HG03025 (cell line): Measurements from ENCODE around the gene IFI16.
"Not testable (repeated sequence)": the region's sequence is repeated elsewhere in the genome, so short reads cannot be mapped to it uniquely, and the experiment has no call there.

ENCODE experiments used
- ATAC-seq: cut with Tn5 transposase; IDR thresholded peaks from one replicate; pipeline ENCODE4 v1.9.1; 2021; ENCODE audit warnings: mild to moderate bottlenecking, moderate library complexity; ENCODE audit not compliant: unreplicated experiment, low FRiP score

The IFI16 gene

DNA sequence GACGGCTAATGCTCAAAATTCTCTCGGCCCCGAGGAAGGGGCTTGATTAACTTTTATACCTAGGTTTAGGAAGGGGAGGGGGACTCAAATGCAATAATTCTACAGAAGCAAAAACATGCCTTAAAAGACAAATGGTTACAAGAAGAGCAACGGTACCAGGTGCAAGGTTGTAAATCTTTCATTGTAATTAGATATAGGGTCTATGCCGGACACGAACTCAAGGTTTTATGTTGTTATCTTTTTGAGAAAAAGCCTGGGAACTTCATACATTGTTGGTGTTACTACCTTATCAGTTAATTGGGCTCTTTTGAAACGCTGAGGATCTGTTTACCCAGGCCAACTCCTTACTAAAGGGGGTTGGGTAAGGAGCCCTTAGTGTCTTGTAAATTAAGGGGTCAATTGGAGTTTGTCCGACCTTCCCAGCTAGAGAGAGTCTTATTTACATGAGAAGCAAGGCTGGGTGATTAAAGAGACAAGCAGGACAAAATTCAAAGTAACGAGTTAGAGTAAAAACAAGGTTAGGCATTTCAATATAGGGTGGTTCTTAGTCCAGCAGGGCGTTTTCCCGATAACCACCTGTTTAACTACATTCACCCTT, 3.4 kb upstream of the IFI16 start:
- not testable (repeated sequence) for ATAC-seq

DNA sequence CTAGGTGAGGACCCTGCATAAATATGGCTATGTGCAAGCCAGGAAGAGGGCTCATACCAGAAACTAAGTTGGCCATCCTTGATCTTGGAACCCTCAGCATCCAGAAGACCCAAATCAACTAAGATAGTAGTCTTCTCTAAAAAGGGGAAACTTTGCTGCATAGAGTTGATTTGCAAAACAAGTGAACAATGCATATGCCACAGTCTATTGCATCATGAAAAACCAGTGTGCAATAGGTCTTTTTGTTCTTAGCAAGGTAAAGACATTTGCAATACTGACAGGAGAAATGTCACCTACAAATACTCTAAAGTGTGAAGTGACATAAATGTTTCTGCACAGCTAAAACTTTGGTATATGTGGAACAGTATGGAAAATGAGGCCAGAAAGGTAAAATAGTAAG, 2.0 kb upstream of the IFI16 start:
- ATAC-seq, result no peak

DNA sequence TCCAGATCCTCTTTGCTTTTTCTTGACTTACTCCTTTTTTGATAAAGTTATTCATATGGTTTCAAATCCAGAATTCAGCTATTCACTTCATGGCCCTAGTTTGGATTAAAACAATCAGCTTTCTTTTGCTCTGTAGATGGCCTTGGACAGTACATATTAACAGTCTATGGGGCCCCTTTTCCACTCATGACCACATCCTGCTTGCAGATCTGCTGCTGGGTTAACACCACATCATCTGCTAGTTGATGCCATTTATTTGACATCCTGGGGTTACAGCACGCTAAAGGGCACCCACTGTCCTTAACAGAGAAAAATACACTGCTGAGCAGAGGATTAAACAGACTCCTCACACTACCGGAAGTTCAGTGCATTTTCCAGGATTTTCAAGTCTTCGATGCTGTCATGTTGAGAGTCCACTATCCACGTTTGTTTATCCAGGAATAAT, 941 bp upstream of the IFI16 start:
- peak; percentile 58 for ATAC-seq

DNA sequence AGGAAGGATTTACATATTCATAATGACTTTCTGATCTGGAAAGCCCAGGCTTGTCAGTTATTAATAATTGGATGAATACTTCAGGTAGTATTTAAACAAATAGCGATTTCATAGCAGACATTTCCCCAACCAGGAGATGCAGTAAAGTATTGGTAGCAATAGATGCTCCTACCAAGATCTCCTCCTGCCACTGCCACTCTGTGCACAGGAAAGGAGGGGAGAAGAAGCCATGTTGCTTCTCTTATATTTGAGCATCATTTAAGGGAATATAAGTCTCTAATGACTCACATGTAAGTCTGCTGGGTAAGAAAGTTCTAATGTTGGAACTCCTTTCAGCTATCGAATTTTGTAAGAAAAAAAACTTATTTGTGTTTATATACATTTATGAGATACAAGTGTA, 420 bp upstream of the IFI16 start:
- no peak for ATAC-seq

- ATAC-seq, result no peak
These were observed 684 bp downstream of the IFI16 start for GRCh38 chr1:159010391-159010790.

DNA sequence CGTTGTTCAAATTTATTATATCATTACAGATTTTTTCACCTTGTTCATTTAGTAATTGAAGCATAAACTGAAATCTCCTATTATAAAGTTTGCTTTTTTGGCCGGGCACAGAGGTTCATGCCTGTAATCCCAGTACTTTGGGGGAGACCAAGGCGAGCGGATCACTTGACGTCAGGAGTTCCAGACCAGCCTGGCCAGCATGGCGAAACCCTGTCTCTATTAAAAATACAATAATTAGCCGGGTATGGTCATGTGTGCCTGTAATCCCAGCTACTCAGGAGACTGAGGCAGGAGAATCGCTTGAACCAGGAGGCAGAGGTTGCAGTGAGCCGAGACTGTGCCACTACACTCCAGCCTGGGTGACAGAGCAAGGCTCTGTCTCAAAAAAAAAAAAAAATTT, 1.3 kb downstream of the IFI16 start:
- ATAC-seq, result not testable (repeated sequence)

DNA sequence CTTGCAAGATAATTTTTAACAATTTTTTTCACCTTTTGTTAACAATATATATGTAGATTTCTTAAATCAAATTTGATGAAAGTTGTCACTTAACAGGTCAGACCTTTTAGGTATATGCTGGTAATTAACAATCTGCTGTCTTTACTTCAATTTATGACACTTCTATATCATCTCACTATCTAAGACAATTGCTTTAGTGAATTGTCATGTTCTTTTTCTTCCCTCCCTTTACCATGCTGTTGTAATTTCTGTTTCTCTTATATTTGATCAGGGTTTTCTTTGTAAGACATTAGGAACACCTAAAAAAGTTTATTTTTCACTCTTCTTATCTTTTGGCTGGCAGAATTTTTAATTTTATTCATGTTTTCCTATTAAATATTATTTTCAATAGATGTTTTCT, 2.0 kb downstream of the IFI16 start:
- ATAC-seq, result no peak

DNA sequence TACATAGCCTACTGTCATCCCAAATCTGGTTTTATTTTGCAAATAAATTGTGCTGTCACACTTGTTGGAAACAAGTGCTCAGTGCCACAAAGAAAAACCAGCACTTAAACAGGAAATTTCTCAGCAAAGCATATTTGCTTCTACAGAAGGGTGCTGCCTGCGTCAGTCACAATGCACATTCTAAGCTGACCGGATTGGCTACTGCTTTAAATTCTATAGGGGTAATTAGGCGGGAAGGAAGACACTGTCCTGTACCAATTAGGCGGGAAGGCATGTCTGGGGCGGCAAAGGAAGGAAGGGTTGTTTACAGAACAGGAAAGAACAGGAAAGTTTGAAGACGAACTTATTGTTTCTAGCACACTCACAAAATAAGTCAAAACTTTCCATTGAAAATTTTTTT, 2.8 kb downstream of the IFI16 start:
- ATAC-seq, result no peak

DNA sequence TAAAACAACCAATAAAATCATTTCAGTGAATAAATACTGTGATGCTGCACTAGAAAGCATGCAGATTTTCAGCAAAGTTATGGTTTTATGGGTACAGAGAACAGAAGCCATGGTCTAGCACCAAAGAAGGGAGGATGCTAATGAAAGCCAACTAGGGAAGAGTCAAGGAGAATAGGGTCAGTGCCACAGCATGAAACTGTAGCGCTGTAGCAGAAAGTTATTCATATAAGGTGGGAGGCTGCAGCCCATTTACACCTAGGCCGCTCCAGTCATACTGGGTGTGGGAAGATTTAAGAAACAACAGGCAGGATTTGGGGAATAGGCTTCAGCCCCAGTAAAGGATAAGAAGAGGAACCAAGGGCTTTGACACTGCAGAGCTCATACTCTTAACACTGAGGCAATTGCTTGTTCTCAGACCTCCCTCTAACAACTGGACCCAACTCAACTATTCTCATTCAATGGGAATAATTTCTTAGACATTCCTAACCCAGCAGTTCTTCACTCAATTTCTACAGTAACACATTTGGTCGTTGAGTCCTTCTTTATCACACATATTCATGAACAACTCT, 4.4 kb downstream of the IFI16 start:
- ATAC-seq, result no peak

- no peak for ATAC-seq
These were observed 5.1 kb downstream of the IFI16 start for GRCh38 chr1:159014851-159015250.

DNA sequence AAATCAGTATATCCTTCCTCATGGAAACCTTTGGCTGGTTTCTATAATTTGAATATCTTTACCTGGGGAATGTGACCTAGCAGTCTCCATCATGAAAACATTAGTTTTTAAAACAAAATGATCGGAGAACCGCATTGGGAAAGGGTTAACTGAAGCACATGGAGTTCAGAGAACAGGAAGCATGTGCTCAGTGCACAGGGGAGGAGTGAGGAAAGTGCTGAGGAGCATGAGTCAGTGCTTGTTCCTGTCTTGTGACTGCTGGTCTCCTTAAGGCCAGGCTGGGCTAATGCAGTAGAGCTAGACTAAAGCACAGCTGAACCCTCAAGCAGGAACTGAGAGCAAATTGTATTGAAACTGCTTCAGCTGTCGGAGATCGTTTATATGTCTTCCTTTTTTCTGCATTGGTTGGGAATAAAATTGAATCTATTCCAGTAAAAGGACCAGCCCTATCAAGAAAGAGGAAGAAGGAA, 5.8 kb downstream of the IFI16 start:
- peak; percentile 92 for ATAC-seq

- ATAC-seq, result no peak
These were observed 14.0 kb downstream of the IFI16 start for GRCh38 chr1:159023723-159024122.

DNA sequence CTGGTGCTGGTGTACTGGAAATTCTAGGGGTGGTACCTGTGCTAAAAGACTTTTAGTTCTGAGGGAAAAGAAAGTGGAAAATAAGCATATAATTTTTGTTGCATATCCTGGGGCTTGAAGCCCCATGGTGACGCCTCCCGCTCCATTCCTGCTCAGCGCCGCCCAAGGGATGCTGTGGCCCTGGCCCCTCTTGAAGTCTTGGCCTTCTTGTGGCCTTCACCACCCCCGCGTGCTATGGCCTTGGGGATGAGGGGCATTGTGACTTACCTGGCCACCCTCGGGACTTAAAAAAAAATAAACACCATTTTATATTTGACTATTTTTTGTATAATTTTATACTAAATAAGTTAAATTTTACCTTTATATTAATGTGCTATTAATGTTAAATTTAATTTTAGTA, 15.3 kb downstream of the IFI16 start:
- ATAC-seq, result no peak

- ATAC-seq, result not testable (repeated sequence)
These were observed 17.1 kb downstream of the IFI16 start for GRCh38 chr1:159026841-159027240.

DNA sequence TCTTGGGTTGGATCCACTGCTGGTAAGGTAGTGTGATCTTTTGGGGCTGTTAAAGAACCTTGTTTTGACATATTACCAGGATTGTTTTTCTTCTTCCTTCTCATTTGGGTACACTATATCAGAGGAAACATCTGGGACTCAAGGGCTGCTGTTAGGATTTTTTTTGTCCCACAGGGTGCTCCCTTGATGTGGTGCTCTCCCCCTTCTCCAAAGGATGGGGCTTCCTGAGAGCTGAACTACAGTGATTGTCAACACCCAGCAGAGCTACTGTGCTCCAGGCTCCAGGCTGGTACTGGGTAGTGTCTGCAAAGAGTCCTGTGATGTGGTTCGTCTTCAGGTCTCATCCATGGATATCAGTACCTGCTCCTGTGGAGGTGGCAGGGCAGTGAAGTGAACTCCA, 20.6 kb downstream of the IFI16 start:
- ATAC-seq, result no peak

DNA sequence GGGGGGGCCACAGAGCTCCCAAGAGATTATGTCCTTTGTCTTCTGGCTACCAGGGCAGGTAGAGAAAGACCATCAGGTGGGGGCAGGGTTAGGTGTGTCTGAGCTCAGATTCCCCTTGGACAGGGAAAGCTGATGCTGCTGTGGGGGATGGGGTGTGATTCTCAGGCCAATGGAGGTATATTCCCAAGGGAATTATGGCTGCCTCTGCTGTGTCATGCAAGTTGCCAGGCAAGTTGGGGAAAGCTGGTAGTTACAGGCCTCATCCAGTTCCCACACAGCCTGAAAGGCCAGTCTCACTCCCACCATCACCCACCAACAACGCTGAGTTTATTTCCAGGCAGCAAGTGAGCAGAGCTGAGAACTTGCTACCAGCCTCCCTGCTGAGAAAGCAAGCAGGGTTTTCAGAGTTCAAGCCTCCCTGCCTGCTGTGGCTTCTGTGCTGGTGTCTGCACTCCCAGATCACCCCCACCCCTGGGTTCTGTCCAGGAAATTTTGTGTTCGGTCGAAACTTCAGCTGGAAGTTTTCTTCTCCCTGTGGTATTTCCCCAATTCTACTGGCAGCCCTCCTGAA, 21.3 kb downstream of the IFI16 start:
- ATAC-seq, result no peak

- ATAC-seq, result no peak
These were observed 30.5 kb downstream of the IFI16 start for GRCh38 chr1:159040206-159040605.

GRCh38 chr1:159040893-159041724, 31.4 kb downstream of the IFI16 start:
- ATAC-seq, result no peak

- not testable (repeated sequence) for ATAC-seq
These were observed 36.8 kb downstream of the IFI16 start for GRCh38 chr1:159046486-159046885.

DNA sequence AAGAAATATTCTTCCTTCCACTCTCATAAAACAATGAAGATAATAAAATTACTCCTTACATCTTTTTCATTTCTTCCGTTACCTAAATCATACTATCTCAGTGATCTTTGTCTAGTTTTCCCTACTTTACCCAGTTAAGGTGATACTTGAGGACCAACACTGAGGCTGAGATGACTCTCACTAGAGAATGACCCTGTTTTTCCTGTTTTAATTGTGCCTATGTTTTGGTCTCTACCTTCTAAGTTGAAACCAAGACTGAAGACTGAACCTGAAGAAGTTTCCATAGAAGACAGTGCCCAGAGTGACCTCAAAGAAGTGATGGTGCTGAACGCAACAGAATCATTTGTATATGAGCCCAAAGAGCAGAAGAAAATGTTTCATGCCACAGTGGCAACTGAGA, 41.7 kb downstream of the IFI16 start:
- ATAC-seq, result no peak

DNA sequence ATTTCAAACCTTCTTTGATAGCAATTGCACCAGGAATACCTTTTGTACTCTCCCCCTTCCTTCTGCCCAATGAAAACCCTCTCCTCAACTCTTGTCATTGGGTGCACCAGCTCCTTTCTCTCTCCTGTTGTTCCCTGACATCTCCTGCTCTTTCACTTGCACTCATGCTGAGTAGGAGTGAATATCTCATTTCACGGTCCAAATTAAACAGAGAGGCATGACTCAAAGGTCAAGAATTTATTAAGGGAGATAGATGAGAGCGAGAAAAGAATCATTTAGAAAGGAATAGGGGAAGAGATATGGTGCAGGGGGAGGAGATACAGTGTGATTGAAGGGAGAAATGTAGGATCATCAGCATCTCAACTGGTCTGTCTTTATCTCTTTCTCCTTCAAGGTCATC, 44.7 kb downstream of the IFI16 start:
- no peak for ATAC-seq
